HL-60 (cell line): ENCODE measurements around the gene ATG4D.
"Not testable (repeated sequence)": the region's sequence is repeated elsewhere in the genome, so short reads cannot be mapped to it uniquely, and the experiment has no call there.

Source experiments
- DNase-seq, 2 experiments: peaks; one replicate each; pipeline ENCODE4 v3.0.0-alpha.2; 2010 to 2020; ENCODE audit warnings: low read depth in 1 of 2, low spot score in 1 of 2
- H3K27ac ChIP-seq: fragments of 250-450 bp; sonication (Bioruptor Pico); replicated peaks from 2 replicates; pipeline ENCODE4 v1.5.1; 2020; ENCODE audit warnings: mild to moderate bottlenecking, moderate library complexity
- H3K27me3 ChIP-seq: fragments of 250-450 bp; sonication (Bioruptor Pico); 2 replicates; pipeline ENCODE4 v1.5.1; 2021; ENCODE audit warnings: mild to moderate bottlenecking, moderate library complexity; ENCODE audit not compliant: insufficient read depth, poor library complexity, severe bottlenecking
- H3K4me3 ChIP-seq: replicated peaks from 2 replicates; pipeline ENCODE4 v1.5.1; 2011; ENCODE audit warnings: mild to moderate bottlenecking, control low read depth, low read length; ENCODE audit not compliant: insufficient read depth
- GABPA ChIP-seq: IDR thresholded peaks from 2 replicates; pipeline ENCODE4 v1.6.1; 2012; ENCODE audit warnings: low read depth
- POLR2AphosphoS5 ChIP-seq: IDR thresholded peaks from 2 replicates; pipeline ENCODE4 v1.6.1; 2012; ENCODE audit warnings: low read depth
- SPI1 ChIP-seq: IDR thresholded peaks from 2 replicates; pipeline ENCODE4 v1.6.1; 2012; ENCODE audit warnings: low read depth, mild to moderate bottlenecking, borderline replicate concordance
- TF ChIP-seq, protein P1 (sequence below): IDR thresholded peaks from one replicate; pipeline ENCODE4 v1.5.1; 2011; ENCODE audit warnings: low read length, control low read depth, inconsistent platforms; ENCODE audit not compliant: insufficient read depth
- TF ChIP-seq, protein P2 (sequence below): IDR thresholded peaks from 2 replicates; pipeline ENCODE4 v1.6.1; 2012; ENCODE audit warnings: low read depth; ENCODE audit not compliant: insufficient replicate concordance

ATG4D gene

DNA sequence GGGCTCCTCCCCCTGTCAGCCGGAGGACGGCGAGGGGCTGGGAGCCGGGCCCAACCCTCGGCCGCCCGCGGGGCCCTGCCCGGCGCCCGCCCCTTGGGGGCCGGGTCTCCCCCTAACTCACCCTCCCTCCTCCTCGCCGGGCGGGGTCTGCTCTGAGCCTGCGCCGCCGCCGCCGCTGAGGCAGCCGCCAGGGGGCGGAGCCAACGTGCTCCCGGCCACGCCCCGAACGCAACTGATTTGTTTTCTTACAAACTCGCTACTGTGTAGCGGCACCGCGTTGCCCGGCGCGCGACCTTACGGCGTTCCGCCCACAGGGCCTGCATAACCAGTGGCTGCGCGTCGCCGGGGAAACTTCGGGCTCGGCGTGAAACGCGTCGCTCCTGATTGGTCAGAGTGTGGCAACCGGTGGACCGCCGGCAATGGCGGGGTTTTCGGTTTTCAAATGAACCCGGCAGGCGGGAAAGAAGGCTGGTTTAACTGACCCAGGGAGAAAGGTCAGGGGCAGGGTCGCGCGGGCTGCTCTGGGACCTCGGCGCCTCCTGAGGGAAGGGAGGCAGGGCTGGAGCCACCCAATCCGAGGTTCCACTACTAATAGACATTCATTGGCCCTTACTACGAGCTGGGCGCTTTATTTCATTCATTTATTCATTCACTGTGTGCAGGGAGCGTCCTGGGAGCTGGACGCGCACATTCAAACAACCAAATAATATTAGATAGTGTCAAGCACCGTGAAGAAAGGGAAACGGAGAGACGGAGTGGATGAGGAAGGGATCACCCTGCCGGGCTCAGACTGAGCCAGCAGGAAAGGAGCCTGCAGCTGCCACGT lies 25.3 kb downstream of the ATG4D start, which contains the start of gene CDKN2D:
TSS of gene CDKN2D (minus strand) at position 154 of the 826 bp plus-strand sequence. CDS start 326 bp downstream, outside the sequence.
- Histone ChIP-seq H3K4me3 (peak within 1 kb of the TSS; percentile 76), H3K27me3 (no peaks in the 10 kb centered on the region), H3K27ac (peak within 1 kb of the TSS; percentile 95)
- DNase-seq = peak; percentile 97 to 100
- TF ChIP-seq GABPA (no peak), POLR2AphosphoS5 (peak; percentile 59; the same call in 1 of the 2 replicates), SPI1 (no peak)
- TF ChIP-seq, protein P1, sequence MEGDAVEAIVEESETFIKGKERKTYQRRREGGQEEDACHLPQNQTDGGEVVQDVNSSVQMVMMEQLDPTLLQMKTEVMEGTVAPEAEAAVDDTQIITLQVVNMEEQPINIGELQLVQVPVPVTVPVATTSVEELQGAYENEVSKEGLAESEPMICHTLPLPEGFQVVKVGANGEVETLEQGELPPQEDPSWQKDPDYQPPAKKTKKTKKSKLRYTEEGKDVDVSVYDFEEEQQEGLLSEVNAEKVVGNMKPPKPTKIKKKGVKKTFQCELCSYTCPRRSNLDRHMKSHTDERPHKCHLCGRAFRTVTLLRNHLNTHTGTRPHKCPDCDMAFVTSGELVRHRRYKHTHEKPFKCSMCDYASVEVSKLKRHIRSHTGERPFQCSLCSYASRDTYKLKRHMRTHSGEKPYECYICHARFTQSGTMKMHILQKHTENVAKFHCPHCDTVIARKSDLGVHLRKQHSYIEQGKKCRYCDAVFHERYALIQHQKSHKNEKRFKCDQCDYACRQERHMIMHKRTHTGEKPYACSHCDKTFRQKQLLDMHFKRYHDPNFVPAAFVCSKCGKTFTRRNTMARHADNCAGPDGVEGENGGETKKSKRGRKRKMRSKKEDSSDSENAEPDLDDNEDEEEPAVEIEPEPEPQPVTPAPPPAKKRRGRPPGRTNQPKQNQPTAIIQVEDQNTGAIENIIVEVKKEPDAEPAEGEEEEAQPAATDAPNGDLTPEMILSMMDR = no peak
- TF ChIP-seq, protein P2, sequence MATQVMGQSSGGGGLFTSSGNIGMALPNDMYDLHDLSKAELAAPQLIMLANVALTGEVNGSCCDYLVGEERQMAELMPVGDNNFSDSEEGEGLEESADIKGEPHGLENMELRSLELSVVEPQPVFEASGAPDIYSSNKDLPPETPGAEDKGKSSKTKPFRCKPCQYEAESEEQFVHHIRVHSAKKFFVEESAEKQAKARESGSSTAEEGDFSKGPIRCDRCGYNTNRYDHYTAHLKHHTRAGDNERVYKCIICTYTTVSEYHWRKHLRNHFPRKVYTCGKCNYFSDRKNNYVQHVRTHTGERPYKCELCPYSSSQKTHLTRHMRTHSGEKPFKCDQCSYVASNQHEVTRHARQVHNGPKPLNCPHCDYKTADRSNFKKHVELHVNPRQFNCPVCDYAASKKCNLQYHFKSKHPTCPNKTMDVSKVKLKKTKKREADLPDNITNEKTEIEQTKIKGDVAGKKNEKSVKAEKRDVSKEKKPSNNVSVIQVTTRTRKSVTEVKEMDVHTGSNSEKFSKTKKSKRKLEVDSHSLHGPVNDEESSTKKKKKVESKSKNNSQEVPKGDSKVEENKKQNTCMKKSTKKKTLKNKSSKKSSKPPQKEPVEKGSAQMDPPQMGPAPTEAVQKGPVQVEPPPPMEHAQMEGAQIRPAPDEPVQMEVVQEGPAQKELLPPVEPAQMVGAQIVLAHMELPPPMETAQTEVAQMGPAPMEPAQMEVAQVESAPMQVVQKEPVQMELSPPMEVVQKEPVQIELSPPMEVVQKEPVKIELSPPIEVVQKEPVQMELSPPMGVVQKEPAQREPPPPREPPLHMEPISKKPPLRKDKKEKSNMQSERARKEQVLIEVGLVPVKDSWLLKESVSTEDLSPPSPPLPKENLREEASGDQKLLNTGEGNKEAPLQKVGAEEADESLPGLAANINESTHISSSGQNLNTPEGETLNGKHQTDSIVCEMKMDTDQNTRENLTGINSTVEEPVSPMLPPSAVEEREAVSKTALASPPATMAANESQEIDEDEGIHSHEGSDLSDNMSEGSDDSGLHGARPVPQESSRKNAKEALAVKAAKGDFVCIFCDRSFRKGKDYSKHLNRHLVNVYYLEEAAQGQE = peak; percentile 60

DNA sequence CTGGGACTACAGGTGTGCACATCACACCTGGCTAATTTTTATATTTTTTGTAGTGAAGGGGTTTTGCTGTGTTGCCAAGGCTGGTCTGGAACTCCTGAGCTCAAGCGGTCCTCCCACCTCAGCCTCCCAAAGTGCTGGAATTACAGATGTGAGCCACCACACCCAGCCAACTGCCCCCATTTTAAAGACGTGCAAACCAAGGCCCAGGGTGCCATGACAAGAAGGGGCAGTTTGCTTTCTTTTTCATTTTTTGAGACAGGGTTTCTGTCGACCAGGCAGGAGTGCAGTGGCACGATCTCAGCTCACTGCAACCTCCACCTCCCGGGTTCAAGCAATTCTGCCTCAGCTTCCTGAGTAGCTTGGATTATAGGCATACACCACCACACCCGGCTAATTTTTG lies 30.1 kb downstream of the ATG4D start:
- not testable (repeated sequence) for H3K27me3 ChIP-seq, DNase-seq, H3K4me3 ChIP-seq, H3K27ac ChIP-seq

DNA sequence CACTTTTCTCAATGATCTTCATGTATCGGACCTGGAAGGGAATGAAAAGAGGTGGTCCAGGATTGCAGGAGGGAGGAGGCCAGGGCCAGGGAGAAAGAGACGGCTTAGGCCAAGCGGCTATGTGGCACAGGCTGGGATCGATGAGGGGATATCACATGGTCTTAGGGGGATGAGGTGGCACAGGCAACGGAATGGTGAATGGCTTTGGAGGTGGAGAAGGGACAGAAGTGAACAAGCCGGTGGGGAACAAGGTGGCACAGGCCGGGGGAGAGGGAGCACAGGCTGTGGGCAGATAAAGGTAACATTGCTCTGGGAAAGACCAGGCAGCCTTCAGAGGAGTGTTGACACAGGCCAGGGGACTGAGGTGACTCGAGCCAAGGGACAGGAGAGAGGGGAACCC lies 30.8 kb downstream of the ATG4D start:
- H3K27ac ChIP-seq = no peak overlapping the region
- H3K4me3 ChIP-seq = no peak overlapping the region
- DNase-seq = no peak
- TF ChIP-seq POLR2AphosphoS5 = no peak
- TF ChIP-seq GABPA = no peak
- TF ChIP-seq, protein P2 = no peak
- no peak for TF ChIP-seq SPI1
- TF ChIP-seq, protein P1 = no peak
- H3K27me3 ChIP-seq = no peaks in the 10 kb centered on the region

DNA sequence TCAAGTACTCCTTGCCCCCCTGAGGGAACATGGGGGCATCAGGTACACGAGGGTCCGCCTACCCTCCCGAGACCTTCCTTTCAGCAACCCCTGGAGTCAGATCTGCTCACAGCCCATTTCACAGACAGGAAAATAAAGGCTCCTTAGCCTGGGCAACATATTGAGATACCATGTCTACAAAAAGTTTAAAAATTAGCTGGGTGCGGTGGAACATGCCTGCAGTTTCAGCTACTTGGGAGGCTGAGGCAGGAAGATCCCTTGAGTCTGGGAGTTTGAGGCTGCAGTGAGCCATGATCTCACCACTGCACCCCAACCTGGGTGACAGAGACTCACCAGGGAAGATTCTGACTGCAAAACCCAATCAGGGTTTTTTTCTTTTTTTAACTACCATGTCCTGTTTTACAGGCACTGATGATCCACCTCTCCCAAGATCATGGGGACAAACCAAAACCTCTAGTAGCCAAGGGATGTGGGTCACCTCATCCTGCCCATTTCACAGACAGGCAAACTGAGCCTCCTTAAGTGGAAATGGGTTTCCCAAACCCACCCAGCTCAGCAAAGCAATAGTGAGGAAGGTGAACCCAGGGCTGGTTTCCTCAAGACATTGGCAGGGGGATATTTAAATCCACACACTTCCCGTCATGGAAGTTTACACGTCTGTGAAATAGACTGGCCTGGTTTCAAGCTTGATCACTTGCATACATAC lies 31.5 kb downstream of the ATG4D start:
- no peak for DNase-seq
- Histone ChIP-seq H3K27ac (no peak overlapping the region), H3K27me3 (no peaks in the 10 kb centered on the region), H3K4me3 (no peak overlapping the region)
- TF ChIP-seq, protein P2 = no peak
- TF ChIP-seq SPI1 = no peak
- TF ChIP-seq POLR2AphosphoS5 = no peak
- no peak for TF ChIP-seq GABPA
- TF ChIP-seq, protein P1 = no peak
